ACHN (cell line): Measurements from ENCODE around the gene IL23A.

Source experiments
- DNase-seq: peaks from one replicate; pipeline ENCODE4 v3.0.0-alpha.2; 2015
- in situ Hi-C: cut with HindIII; loops from 2 replicates; pipeline ENCODE4 v1.10.0; 2017; ENCODE audit warnings: low sequenced_read_pairs, low pct_ligation_motif_present, low pct_unique_long_range_greater_than_20kb

The IL23A gene

GRCh38 chr12:56338308-56339157 lies at the start of gene IL23A:
Gene IL23A, plus strand, starts transcription at chr12:56338884. Its CDS starts 161 bp downstream, at chr12:56339045.
- in situ Hi-C loops, result no loop called here
- no peak for DNase-seq

GRCh38 chr12:56293795-56294194 lies 44.9 kb upstream of the IL23A start:
- no peak for DNase-seq
- in situ Hi-C loops, result no loop called here

GRCh38 chr12:56296295-56296694 lies 42.4 kb upstream of the IL23A start:
- in situ Hi-C loops, result no loop called here
- no peak for DNase-seq

GRCh38 chr12:56297400-56297799 lies 41.3 kb upstream of the IL23A start:
- in situ Hi-C loops, result no loop called here
- DNase-seq, result no peak

- DNase-seq, result no peak
- in situ Hi-C loops, result no loop called here
Observed at GRCh38 chr12:56298828-56299227, 39.9 kb upstream of the IL23A start.

GRCh38 chr12:56299308-56299852 lies 39.3 kb upstream of the IL23A start:
- in situ Hi-C loops, result no loop called here
- no peak for DNase-seq

GRCh38 chr12:56299853-56300643 lies 38.6 kb upstream of the IL23A start, which contains the start of gene CS:
Gene CS, minus strand, starts transcription at chr12:56300330. Its CDS starts 129 bp downstream, at chr12:56300201.
- peak; percentile 100 for DNase-seq
- in situ Hi-C loops, result no loop called here

- no peak for DNase-seq
- in situ Hi-C loops, result no loop called here
Observed at GRCh38 chr12:56300644-56301464, 37.8 kb upstream of the IL23A start.

GRCh38 chr12:56304276-56304675 lies 34.4 kb upstream of the IL23A start:
- DNase-seq, result no peak
- in situ Hi-C loops, result no loop called here

- in situ Hi-C loops, result no loop called here
Observed at GRCh38 chr12:56304872-56305590, 33.7 kb upstream of the IL23A start.

GRCh38 chr12:56307221-56307965 lies 31.3 kb upstream of the IL23A start:
- DNase-seq, result no peak
- in situ Hi-C loops, result no loop called here

More at GRCh38 chr12:56304872-56305590, 33.7 kb upstream of the IL23A start:
- no peak for DNase-seq

- in situ Hi-C loops, result no loop called here
- DNase-seq, result no peak
Observed at GRCh38 chr12:56308714-56309113, 30.0 kb upstream of the IL23A start.

GRCh38 chr12:56311003-56311402 lies 27.7 kb upstream of the IL23A start:
- in situ Hi-C loops, result no loop called here
- DNase-seq, result no peak

- in situ Hi-C loops, result no loop called here
- DNase-seq, result peak; percentile 32
Observed at GRCh38 chr12:56315249-56315621, 23.4 kb upstream of the IL23A start.

- in situ Hi-C loops, result no loop called here
- DNase-seq, result peak; percentile 100
Observed at GRCh38 chr12:56315622-56316473, 22.8 kb upstream of the IL23A start, which contains the start of gene CNPY2. Gene CNPY2, minus strand, starts transcription at chr12:56315988. Its CDS starts 771 bp downstream, at chr12:56315217.

- in situ Hi-C loops, result no loop called here
- DNase-seq, result no peak
Observed at GRCh38 chr12:56317675-56318074, 21.0 kb upstream of the IL23A start.
